DND-41 (cell line): ENCODE results near the gene CNST.

Experiments used
- CTCF ChIP-seq: IDR thresholded peaks from 2 replicates; pipeline ENCODE4 v1.5.1; 2012; ENCODE audit warnings: borderline replicate concordance, low read length, moderate library complexity, mild to moderate bottlenecking; ENCODE audit not compliant: poor library complexity, severe bottlenecking; ENCODE audit errors: extremely low read depth
- EZH2 ChIP-seq: IDR thresholded peaks from 3 replicates; pipeline ENCODE4 v1.6.1; 2012; ENCODE audit warnings: borderline replicate concordance, low read depth, mild to moderate bottlenecking, moderate library complexity, low read length, inconsistent platforms; ENCODE audit not compliant: severe bottlenecking

DNA sequence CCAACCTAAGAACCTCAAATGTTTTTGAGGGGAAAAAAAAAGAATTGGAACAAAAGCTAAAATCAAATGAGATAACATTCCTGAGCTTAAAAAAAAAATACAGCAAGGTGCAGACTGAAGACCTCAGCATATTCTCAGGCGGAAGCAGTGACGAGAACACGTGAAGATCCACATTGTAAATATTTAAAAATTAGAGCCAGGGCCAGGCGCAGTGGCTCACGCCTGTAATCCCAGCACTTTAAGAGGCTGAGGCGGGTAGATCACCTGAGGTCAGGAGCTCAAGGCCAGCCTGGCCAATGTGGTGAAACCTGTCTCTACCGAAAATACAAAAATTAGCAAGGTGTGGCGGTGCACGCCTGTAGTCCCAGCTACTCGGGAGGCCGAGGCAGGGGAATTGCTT is 15.9 kb upstream of the CNST start:
- TF ChIP-seq CTCF (no peak), EZH2 (no peak)
